ENCODE data around the gene ADAMTS9. TPM values are rescaled to one million over a fixed set of nuclear protein-coding genes. Genes with fewer than 3 reads are reported as not detected.

ADAMTS9 gene
- total RNA-seq, 1 experiment from 2014 or later = 0.46 TPM

DNA sequence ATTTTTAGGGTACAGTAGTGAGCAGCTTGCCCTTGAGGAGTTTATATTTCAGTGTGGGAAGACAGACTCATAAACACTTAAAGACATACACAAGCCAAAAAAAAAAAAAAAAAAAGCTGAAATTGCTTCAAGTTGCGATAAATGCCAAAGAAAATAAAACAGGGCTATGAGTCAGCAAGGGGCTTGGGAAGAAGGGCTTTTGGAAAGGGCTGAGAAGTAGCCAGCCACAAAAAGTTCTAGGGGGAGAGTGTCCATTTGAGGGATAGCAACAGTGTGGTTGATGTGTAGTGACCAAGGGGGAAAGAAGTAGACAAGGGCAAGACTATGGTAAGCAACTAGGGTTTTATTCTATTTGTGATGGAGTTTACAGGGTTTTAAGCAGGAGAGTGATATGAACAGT lies 185.5 kb downstream of the ADAMTS9 start:
- Histone ChIP-seq H4K20me1 (ENCODE audit: control insufficient read depth, insufficient read depth, insufficient read length) (no peaks in the 10 kb centered on the region), H4K5ac (ENCODE audit: insufficient read length, low read depth, low read length) (no peak overlapping the region), H3K18ac (ENCODE audit: insufficient read length, low read depth, low read length) (no peak overlapping the region), H3K79me1 (ENCODE audit: insufficient read depth, low read depth, low read length, poor library complexity, severe bottlenecking) (no peaks in the 10 kb centered on the region), H3K56ac (ENCODE audit: insufficient read length, low read depth, low read length) (no peak overlapping the region), H3K23ac (ENCODE audit: insufficient read length, low read depth, low read length) (no peak overlapping the region), H2BK12ac (ENCODE audit: insufficient read length, low read depth, low read length) (no peak overlapping the region), H3K9ac (ENCODE audit: extremely low read depth, insufficient read length, low read length) (no peak overlapping the region), H2BK20ac (ENCODE audit: low read depth, low read length, poor library complexity, severe bottlenecking) (no peak overlapping the region), H3T11ph (ENCODE audit: low read length) (no peak overlapping the region), H3K27ac (ENCODE audit: insufficient read length, low read depth, low read length) (no peak overlapping the region), H2BK15ac (ENCODE audit: low read depth, low read length) (no peak overlapping the region), H3K27me3 (ENCODE audit: insufficient read depth, low read length) (no peaks in the 10 kb centered on the region), H3K14ac (ENCODE audit: insufficient read depth, low read length) (no peak overlapping the region), H3K23me2 (ENCODE audit: insufficient read length, low read depth, low read length, poor library complexity, severe bottlenecking) (no peaks in the 10 kb centered on the region), H2AFZ (ENCODE audit: low read length) (no peak overlapping the region), H3K4me1 (ENCODE audit: insufficient read depth, low read length) (no peaks in the 10 kb centered on the region), H2AK5ac (ENCODE audit: insufficient read length, low read length) (no peak overlapping the region), H3K79me2 (ENCODE audit: insufficient read depth, low read length) (no peaks in the 10 kb centered on the region), H2BK120ac (ENCODE audit: low read depth, low read length, poor library complexity, severe bottlenecking) (no peak overlapping the region), H3K9me3 (ENCODE audit: control insufficient read depth, low read depth, low read length) (no peaks in the 10 kb centered on the region), H4K91ac (ENCODE audit: insufficient read length, low read depth, low read length) (no peak overlapping the region), H4K8ac (replicated peaks; ENCODE audit: insufficient read length, low read depth, low read length) (no peak overlapping the region), H2BK5ac (ENCODE audit: insufficient read length, low read length) (no peak overlapping the region), H3K4me2 (ENCODE audit: insufficient read depth, insufficient read length, low read length) (no peak overlapping the region), H3K4ac (ENCODE audit: low read depth, low read length) (no peak overlapping the region)
- H3K9me3 Mint-ChIP-seq = no peaks in the 10 kb centered on the region
- no peak overlapping the region for H3K4me3 Mint-ChIP-seq
- DNase-seq = no peak
- no peak for TF ChIP-seq CTCF (conservative IDR thresholded peaks at IDR 0.05)
- WGBS (ENCODE audit: extremely low coverage, insufficient read length, low lambda C conversion rate) = no CpG with 5 or more reads among the region's 1 CpG
- no peaks in the 10 kb centered on the region for H3K36me3 Mint-ChIP-seq (ENCODE audit: insufficient read depth in 1 of 3, low read depth in 3 of 3)
- peaks cover 11 to 17% of the 10 kb centered on the region in 2 experiments; a peak in 3 of 4 replicates for H3K4me1 Mint-ChIP-seq
- no peak overlapping the region; a peak in 1 of 7 replicates for H3K27ac Mint-ChIP-seq
- no peaks in the 10 kb centered on the region for H3K27me3 Mint-ChIP-seq (ENCODE audit: low read depth)
